Muscle layer of duodenum (tissue), 2 donors: ENCODE measurements around the gene LHFPL3.

Experiments used
- H3K27ac ChIP-seq: one replicate; pipeline ENCODE4 v1.7.0; 2013; ENCODE audit warnings: mild to moderate bottlenecking, low read length
- H3K27me3 ChIP-seq: one replicate; pipeline ENCODE4 v1.7.0; 2013; ENCODE audit warnings: low read depth, mild to moderate bottlenecking, control low read depth, low read length
- H3K36me3 ChIP-seq, 2 donors: one replicate each; pipeline ENCODE4 v1.7.0; 2013; ENCODE audit warnings: low read length in 2 of 2, control low read depth in 1 of 2, mild to moderate bottlenecking in 1 of 2; ENCODE audit not compliant: insufficient read depth in 2 of 2, control insufficient read depth in 1 of 2
- H3K4me1 ChIP-seq, 2 donors: one replicate each; pipeline ENCODE4 v1.7.0; 2013; ENCODE audit warnings: low read length in 2 of 2, mild to moderate bottlenecking in 2 of 2, control low read depth in 1 of 2, moderate library complexity in 1 of 2; ENCODE audit not compliant: insufficient read depth in 2 of 2, control insufficient read depth in 1 of 2
- H3K4me3 ChIP-seq, 2 donors: one replicate each; pipeline ENCODE4 v1.7.0; 2013; ENCODE audit warnings: low read length in 2 of 2, low read depth in 1 of 2, mild to moderate bottlenecking in 1 of 2
- H3K9me3 ChIP-seq, 2 donors: one replicate each; pipeline ENCODE4 v1.7.0; 2013; ENCODE audit warnings: low read length in 2 of 2, control low read depth in 1 of 2, mild to moderate bottlenecking in 1 of 2; ENCODE audit not compliant: control insufficient read depth in 1 of 2
- donor health status: healthy.

The LHFPL3 gene

GRCh38 chr7:104653825-104654401 lies 325.5 kb downstream of the LHFPL3 start:
- peaks cover 0 to 8% of the 10 kb centered on the region in 2 donors for H3K4me1 ChIP-seq
- no peak overlapping the region for H3K27ac ChIP-seq
- H3K4me3 ChIP-seq, result no peak overlapping the region
- H3K9me3 ChIP-seq, result no peaks in the 10 kb centered on the region
- no peaks in the 10 kb centered on the region for H3K27me3 ChIP-seq
- H3K36me3 ChIP-seq, result no peaks in the 10 kb centered on the region

DNA sequence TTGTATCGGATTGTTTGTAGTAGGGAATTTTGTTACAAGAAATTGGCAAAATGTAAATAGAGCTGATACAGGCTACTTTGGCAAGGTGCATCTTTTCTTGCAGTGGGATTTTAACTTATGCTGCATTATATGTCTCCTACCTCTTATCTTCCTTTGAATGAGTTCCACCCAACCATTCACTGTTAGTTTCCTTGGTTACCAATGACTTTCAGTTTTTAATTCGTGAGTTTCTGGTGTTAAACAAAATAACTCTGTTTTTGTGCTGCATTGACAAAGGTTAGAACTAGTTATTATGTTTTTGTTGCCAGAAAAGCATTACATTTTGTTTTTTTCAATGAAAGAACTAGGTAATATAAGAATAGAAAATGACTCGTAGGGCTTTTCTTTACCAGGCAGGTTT lies 327.2 kb downstream of the LHFPL3 start:
- Histone ChIP-seq H3K9me3 (no peaks in the 10 kb centered on the region), H3K27ac (no peak overlapping the region), H3K4me1 (peaks cover 0 to 8% of the 10 kb centered on the region in 2 donors), H3K27me3 (no peaks in the 10 kb centered on the region), H3K36me3 (no peaks in the 10 kb centered on the region), H3K4me3 (no peak overlapping the region)

DNA sequence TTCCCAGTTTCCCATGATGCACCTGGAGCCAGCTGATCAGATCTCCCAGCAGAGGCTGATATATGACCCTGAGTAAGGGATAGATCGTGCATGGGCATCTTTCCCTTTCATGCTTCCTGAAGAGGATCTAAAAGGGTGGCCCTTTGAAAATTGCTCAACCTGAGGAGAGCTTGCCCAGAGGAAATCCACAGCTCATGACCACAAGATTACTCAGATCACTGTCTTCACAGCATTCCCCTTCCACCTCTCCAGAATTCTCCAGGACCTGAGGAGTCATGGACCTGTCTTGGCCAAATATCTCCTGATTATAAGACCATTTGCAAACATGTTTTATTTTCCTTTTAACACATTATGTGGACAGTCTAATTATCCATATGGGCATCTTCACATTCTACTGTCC lies 328.1 kb downstream of the LHFPL3 start:
- Histone ChIP-seq H3K36me3 (no peaks in the 10 kb centered on the region), H3K9me3 (no peaks in the 10 kb centered on the region)

GRCh38 chr7:104657134-104657533 lies 328.7 kb downstream of the LHFPL3 start:
- H3K4me3 ChIP-seq, result no peak overlapping the region
- H3K27ac ChIP-seq, result no peak overlapping the region
- no peaks in the 10 kb centered on the region for H3K4me1 ChIP-seq
- no peaks in the 10 kb centered on the region for H3K36me3 ChIP-seq
- H3K27me3 ChIP-seq, result no peaks in the 10 kb centered on the region
- H3K9me3 ChIP-seq, result no peaks in the 10 kb centered on the region

More for the DNA sequence above, 328.1 kb downstream of the LHFPL3 start:
- Histone ChIP-seq H3K27ac (no peak overlapping the region), H3K4me3 (no peak overlapping the region), H3K4me1 (peaks cover 0 to 1% of the 10 kb centered on the region in 2 donors), H3K27me3 (no peaks in the 10 kb centered on the region)

GRCh38 chr7:104661575-104661974 lies 333.2 kb downstream of the LHFPL3 start:
- H3K27ac ChIP-seq, result no peak overlapping the region
- no peaks in the 10 kb centered on the region for H3K4me1 ChIP-seq
- no peak overlapping the region for H3K4me3 ChIP-seq
- no peaks in the 10 kb centered on the region for H3K36me3 ChIP-seq
- H3K9me3 ChIP-seq, result no peaks in the 10 kb centered on the region
- H3K27me3 ChIP-seq, result no peaks in the 10 kb centered on the region

DNA sequence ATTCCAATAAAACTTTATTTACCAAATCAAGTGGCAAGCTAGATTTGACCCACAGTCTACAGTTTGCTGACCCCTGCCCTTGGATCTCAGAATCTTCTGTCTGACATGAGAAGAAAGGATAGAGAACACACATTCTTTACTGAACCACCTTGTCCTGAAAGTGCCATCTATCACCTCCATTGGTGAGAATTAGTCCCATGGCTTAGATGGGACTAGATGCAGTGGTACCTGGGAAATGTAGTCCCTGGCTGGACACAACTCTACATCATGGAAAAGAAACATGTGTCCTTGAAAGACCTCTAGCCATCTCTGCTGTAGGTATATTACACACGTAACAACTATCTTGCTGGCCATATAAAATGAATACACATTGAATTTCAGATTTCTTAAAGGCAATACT lies 336.2 kb downstream of the LHFPL3 start:
- no peak overlapping the region for H3K4me3 ChIP-seq
- H3K27ac ChIP-seq, result no peak overlapping the region
- no peaks in the 10 kb centered on the region for H3K9me3 ChIP-seq
- H3K36me3 ChIP-seq, result no peaks in the 10 kb centered on the region
- no peaks in the 10 kb centered on the region for H3K4me1 ChIP-seq
- H3K27me3 ChIP-seq, result no peaks in the 10 kb centered on the region

GRCh38 chr7:104677587-104677986 lies 349.2 kb downstream of the LHFPL3 start:
- Histone ChIP-seq H3K27me3 (no peaks in the 10 kb centered on the region), H3K4me1 (no peaks in the 10 kb centered on the region), H3K36me3 (no peaks in the 10 kb centered on the region), H3K9me3 (no peaks in the 10 kb centered on the region), H3K4me3 (no peak overlapping the region), H3K27ac (no peak overlapping the region)

- Histone ChIP-seq H3K36me3 (no peaks in the 10 kb centered on the region), H3K27me3 (no peaks in the 10 kb centered on the region), H3K4me3 (no peak overlapping the region), H3K9me3 (no peaks in the 10 kb centered on the region), H3K4me1 (no peaks in the 10 kb centered on the region), H3K27ac (no peak overlapping the region)
These were observed 350.7 kb downstream of the LHFPL3 start for GRCh38 chr7:104679085-104679484.

GRCh38 chr7:104686286-104686685 lies 357.9 kb downstream of the LHFPL3 start:
- Histone ChIP-seq H3K4me1 (no peaks in the 10 kb centered on the region), H3K36me3 (no peaks in the 10 kb centered on the region), H3K27me3 (no peaks in the 10 kb centered on the region), H3K27ac (no peak overlapping the region), H3K9me3 (no peaks in the 10 kb centered on the region), H3K4me3 (no peak overlapping the region)

DNA sequence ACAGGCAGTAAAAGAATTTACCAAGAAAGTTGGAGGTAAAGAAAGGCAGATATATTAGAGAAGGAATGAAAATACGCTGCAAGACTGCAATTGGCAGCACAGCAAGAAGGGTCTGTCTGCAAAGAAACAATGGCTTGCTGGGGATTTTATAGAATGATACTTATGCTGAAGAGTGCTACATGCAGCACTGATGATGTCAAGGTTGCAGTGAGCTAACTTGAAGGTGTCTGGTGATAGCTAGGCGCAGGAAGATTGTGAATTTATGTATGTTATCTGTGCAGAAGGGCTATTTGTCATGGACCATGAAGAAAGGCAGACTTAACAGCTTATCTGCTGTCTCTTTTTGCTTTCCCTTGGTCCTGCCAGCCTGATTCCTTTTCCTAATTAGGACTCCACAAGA lies 366.3 kb downstream of the LHFPL3 start:
- H3K27ac ChIP-seq, result no peak overlapping the region
- H3K36me3 ChIP-seq, result no peaks in the 10 kb centered on the region
- H3K4me3 ChIP-seq, result no peak overlapping the region
- peaks cover 0 to 5% of the 10 kb centered on the region in 2 donors for H3K4me1 ChIP-seq
- no peaks in the 10 kb centered on the region for H3K27me3 ChIP-seq
- peaks cover 0 to 7% of the 10 kb centered on the region in 2 donors for H3K9me3 ChIP-seq

DNA sequence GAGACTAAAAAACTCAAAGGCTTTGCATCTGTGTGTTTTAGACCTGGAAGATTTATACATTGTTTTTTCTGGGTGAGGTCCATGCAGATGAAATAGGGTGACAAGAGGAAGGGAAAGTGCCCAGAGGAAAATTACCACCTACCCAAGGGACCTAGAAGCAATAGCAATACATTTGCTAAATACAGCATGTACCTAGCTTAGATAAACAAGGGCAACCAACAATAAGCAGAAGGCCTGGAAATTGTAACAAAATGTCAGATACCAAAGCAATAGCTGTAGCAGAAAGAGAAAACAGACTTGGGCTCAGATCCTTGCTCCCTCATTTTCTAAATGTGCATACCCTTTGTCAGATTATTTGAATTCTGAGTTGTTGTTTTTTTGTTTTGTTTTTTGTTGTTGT lies 367.2 kb downstream of the LHFPL3 start:
- Histone ChIP-seq H3K9me3 (peaks cover 0 to 7% of the 10 kb centered on the region in 2 donors), H3K4me3 (no peak overlapping the region), H3K4me1 (peaks cover 0 to 5% of the 10 kb centered on the region in 2 donors), H3K36me3 (no peaks in the 10 kb centered on the region), H3K27ac (no peak overlapping the region), H3K27me3 (no peaks in the 10 kb centered on the region)

DNA sequence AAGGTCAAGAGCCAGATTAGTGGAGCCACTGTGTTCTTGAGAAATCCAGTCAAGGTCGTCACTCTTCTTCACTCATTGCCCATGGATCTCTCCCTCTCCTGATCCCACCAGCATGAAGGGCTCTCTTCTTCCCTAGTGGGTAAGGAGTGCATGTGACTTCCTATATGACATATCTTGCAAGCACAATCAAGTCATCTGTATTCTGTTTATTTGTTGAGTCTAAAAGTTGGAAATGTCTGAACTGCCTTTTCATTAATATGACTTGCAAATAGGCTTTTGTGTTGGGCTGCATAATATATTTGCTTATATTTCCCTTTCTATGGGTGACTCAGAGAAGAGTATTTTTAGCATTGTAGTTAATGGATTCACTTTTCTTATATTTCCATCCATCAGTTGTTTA lies 371.9 kb downstream of the LHFPL3 start:
- Histone ChIP-seq H3K36me3 (no peaks in the 10 kb centered on the region), H3K4me3 (no peak overlapping the region), H3K4me1 (no peaks in the 10 kb centered on the region), H3K27ac (no peak overlapping the region), H3K9me3 (peaks cover 0 to 4% of the 10 kb centered on the region in 2 donors), H3K27me3 (no peaks in the 10 kb centered on the region)
